ENCODE data around the gene LRRC14B.
A peak's percentile ranks its signal among the peaks of the same experiment; 100 is the strongest.

The LRRC14B gene

GRCh38 chr5:176296-176823 lies 14.9 kb upstream of the LRRC14B start:
- no peak for DNase-seq

- DNase-seq = no peak
Measured at GRCh38 chr5:178110-178509, 13.2 kb upstream of the LRRC14B start.

- DNase-seq = no peak
Measured at GRCh38 chr5:179401-179800, 11.9 kb upstream of the LRRC14B start.

GRCh38 chr5:180286-180918 lies 10.9 kb upstream of the LRRC14B start:
- DNase-seq = no peak

- DNase-seq = no peak
Measured at GRCh38 chr5:181160-181559, 10.1 kb upstream of the LRRC14B start.

- no peak for DNase-seq
Measured at GRCh38 chr5:181566-181965, 9.7 kb upstream of the LRRC14B start.

GRCh38 chr5:182126-182525 lies 9.2 kb upstream of the LRRC14B start:
- no peak for DNase-seq

- DNase-seq = no peak
Measured at GRCh38 chr5:184471-184870, 6.8 kb upstream of the LRRC14B start.

- no peak for DNase-seq
Measured at GRCh38 chr5:185095-186070, 5.9 kb upstream of the LRRC14B start.

GRCh38 chr5:186091-187041 lies 4.9 kb upstream of the LRRC14B start:
- no peak for DNase-seq

GRCh38 chr5:187042-187431 lies 4.3 kb upstream of the LRRC14B start:
- no peak for DNase-seq

- DNase-seq = no peak
Measured at GRCh38 chr5:187617-188451, 3.5 kb upstream of the LRRC14B start.

- peak; percentile 84 for DNase-seq
Measured at GRCh38 chr5:188488-189481, 2.5 kb upstream of the LRRC14B start.

- no peak for DNase-seq
Measured at GRCh38 chr5:189486-189885, 1.8 kb upstream of the LRRC14B start.

GRCh38 chr5:189976-190365 lies 1.3 kb upstream of the LRRC14B start:
- no peak for DNase-seq

GRCh38 chr5:190366-191035 lies 794 bp upstream of the LRRC14B start:
- DNase-seq = no peak

GRCh38 chr5:191949-192690 lies 825 bp downstream of the LRRC14B start:
- no peak for DNase-seq

GRCh38 chr5:192691-192969 lies 1.3 kb downstream of the LRRC14B start:
- no peak for DNase-seq
